Bronchial epithelial cell (primary cell): ENCODE data around the gene TMTC2. TPM values are rescaled to one million over a fixed set of nuclear protein-coding genes. Genes with fewer than 3 reads are reported as not detected.

Experiments
- DNase-seq: peaks from one replicate; pipeline ENCODE4 v3.0.0-alpha.2; 2010; ENCODE audit warnings: low read depth
- FAIRE-seq: peaks from 2 replicates; lab custom pipeline; 2011; peaks lifted over from hg19 to GRCh38; lab: Jason Lieb, UNC
- H3K27me3 ChIP-seq: 2 replicates; pipeline ENCODE4 v1.5.1; 2011; ENCODE audit warnings: low read length; ENCODE audit not compliant: control insufficient read depth, insufficient read depth
- H3K36me3 ChIP-seq: 2 replicates; pipeline ENCODE4 v1.5.1; 2011; ENCODE audit warnings: low read length; ENCODE audit not compliant: control insufficient read depth, insufficient read depth
- H3K4me3 ChIP-seq: 2 replicates; pipeline ENCODE4 v1.5.1; 2011; ENCODE audit warnings: mild to moderate bottlenecking, low read depth, low read length, control low read depth
- CTCF ChIP-seq: IDR thresholded peaks from 2 replicates; pipeline ENCODE4 v1.5.1; 2011; ENCODE audit warnings: mild to moderate bottlenecking, moderate library complexity, low read length, control low read depth, inconsistent platforms; ENCODE audit not compliant: insufficient read depth, severe bottlenecking
- total RNA-seq: library from RNA; depleted of rRNA; stranded (reverse); fragments of >200 nt; gene quantifications from 2 replicates; pipeline ENCODE4 v1.2.1, GENCODE V29; 2014

Gene TMTC2
- total RNA-seq, 1 donor from 2014 or later = 10.5 TPM

GRCh38 chr12:82746668-82747067 is 60.0 kb downstream of the TMTC2 start:
- no peak for DNase-seq
- no peak for FAIRE-seq
- H3K36me3 ChIP-seq = no peaks in the 10 kb centered on the region
- no peaks in the 10 kb centered on the region for H3K27me3 ChIP-seq
- H3K4me3 ChIP-seq = no peak overlapping the region
- no peak for TF ChIP-seq CTCF

GRCh38 chr12:82749015-82749414 is 62.3 kb downstream of the TMTC2 start:
- FAIRE-seq (no peak), DNase-seq (no peak)
- H3K4me3 ChIP-seq = no peak overlapping the region
- no peaks in the 10 kb centered on the region for H3K27me3 ChIP-seq
- H3K36me3 ChIP-seq = no peaks in the 10 kb centered on the region
- TF ChIP-seq CTCF = no peak

GRCh38 chr12:82754856-82755255 is 68.2 kb downstream of the TMTC2 start:
- no peaks in the 10 kb centered on the region for H3K27me3 ChIP-seq
- H3K4me3 ChIP-seq = no peak overlapping the region
- DNase-seq (no peak), FAIRE-seq (no peak)
- TF ChIP-seq CTCF = no peak
- H3K36me3 ChIP-seq = no peaks in the 10 kb centered on the region

GRCh38 chr12:82756303-82756702 is 69.6 kb downstream of the TMTC2 start:
- no peak for TF ChIP-seq CTCF
- H3K27me3 ChIP-seq = no peaks in the 10 kb centered on the region
- no peak for DNase-seq
- no peaks in the 10 kb centered on the region for H3K36me3 ChIP-seq
- no peak for FAIRE-seq
- H3K4me3 ChIP-seq = no peak overlapping the region

GRCh38 chr12:82757059-82757458 is 70.4 kb downstream of the TMTC2 start:
- no peak overlapping the region for H3K4me3 ChIP-seq
- no peaks in the 10 kb centered on the region for H3K36me3 ChIP-seq
- FAIRE-seq (no peak), DNase-seq (no peak)
- no peak for TF ChIP-seq CTCF
- H3K27me3 ChIP-seq = no peaks in the 10 kb centered on the region

- no peak for TF ChIP-seq CTCF
- no peak for DNase-seq
- Histone ChIP-seq H3K36me3 (no peaks in the 10 kb centered on the region), H3K4me3 (no peak overlapping the region), H3K27me3 (no peaks in the 10 kb centered on the region)
- no peak for FAIRE-seq
Measured at GRCh38 chr12:82757656-82758055, 71.0 kb downstream of the TMTC2 start.
